ENCODE measurements around the gene CPB2.

Gene CPB2

DNA sequence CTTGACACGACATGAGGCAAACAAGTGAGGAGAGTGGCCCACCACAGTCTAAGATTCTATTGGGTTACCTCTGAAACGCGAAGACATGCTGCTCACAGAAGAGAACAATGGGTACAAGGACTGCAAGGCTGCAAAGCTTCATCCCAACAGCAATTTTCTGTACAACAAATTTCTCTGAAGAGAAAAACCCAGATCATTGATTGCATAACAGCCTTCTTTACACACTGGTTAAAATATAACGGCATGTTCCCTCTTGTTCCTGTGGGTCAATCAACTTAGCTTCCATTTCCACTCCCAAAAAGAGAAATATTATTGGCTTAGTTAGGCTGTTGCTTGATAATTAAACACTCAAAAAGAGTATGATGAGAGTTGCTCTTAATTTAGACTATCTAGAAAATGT lies at the start of gene CPB2:
TSS of gene CPB2 (minus strand) at position 166 of the 400 bp plus-strand sequence. CDS start at position 142, 24 bp downstream.
- no peak for DNase-seq

DNA sequence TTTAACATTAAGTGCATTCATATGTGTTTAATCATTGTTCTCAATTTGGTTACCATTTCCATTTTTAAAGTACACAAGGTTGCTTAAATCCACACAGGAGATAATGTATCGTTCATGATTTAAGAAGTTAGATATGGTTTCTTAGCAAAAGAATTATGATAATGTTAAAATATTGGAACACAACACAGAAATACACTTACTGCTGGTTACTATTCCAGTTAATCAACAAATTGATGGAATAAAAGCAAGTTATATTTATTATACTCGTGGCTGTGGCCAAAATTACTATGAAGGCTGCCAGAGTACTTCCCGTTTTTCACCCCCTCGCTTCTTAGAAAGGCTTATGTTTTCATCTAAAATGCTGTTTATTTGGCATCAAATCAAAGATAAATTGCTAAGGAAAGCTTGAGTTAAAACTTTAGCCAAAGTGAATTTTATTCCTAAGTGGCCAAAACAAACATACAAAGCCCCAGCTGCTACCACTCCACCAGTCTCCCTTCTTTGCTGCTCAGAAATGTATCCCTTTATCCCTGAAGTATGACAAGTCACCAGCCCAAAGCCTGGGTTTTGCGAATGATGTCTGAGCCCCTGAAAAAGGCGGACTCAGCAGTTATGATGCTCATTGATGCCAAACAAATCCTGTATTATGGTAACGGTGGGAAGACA lies 49.4 kb upstream of the CPB2 start:
- peak; percentile 72 for DNase-seq

DNA sequence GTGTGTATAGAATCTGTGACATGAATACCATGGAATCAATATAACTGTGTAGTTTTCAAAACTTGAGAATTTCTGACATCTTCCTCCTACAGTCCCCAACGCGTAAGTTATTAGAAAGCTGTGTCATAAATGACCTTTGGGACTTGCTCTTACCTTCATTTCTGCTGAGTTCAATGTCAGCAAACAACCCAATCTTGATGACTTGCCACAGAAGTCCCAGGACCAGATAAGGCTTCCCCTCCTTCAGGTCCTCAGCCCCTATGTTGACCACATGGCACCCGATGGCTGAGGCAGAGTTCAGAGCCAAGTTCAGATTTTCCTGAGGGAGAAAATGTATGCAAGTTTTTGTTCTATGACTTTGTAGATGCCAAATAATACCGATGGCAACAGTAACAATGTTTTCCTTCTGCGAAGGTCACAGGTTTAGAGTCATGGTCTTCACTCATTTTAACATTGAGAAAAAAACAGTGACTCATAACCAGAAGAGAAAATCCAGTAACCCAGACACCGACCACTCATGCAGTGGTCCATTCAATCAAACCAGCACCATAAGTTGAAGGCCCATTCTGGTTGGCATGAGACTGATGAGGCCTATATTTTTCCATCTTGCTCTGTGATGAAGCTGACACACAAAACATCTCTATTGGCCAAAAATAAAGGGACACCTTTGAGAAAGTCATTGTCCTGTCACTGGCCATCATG lies 47.9 kb upstream of the CPB2 start:
- no peak for DNase-seq

DNA sequence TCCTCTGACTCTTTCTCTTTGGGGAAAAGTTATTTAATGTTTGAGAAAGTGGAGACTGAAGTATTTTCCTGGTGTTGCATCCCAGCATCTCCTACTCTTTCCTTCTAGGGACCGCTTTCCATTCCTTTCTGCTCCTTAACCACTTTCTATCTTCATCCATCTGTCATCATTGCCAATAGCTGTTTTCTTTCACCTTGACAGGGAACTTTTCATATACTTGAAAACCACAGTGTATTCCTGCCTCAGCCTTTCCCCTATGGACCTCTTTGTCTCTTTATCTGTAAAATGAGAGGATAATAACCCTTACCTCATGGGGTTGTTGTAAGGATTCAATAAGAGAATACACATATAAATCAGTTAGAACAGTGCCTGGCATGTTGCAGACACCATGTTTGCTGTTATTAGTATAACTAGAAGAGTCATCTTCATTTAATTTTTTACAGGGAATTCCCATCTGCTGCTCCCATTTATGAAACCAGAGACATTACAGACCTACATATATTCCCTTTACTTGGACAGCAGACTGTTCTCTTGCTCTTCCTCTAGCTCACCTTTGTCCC lies 45.4 kb upstream of the CPB2 start:
- DNase-seq = no peak

DNA sequence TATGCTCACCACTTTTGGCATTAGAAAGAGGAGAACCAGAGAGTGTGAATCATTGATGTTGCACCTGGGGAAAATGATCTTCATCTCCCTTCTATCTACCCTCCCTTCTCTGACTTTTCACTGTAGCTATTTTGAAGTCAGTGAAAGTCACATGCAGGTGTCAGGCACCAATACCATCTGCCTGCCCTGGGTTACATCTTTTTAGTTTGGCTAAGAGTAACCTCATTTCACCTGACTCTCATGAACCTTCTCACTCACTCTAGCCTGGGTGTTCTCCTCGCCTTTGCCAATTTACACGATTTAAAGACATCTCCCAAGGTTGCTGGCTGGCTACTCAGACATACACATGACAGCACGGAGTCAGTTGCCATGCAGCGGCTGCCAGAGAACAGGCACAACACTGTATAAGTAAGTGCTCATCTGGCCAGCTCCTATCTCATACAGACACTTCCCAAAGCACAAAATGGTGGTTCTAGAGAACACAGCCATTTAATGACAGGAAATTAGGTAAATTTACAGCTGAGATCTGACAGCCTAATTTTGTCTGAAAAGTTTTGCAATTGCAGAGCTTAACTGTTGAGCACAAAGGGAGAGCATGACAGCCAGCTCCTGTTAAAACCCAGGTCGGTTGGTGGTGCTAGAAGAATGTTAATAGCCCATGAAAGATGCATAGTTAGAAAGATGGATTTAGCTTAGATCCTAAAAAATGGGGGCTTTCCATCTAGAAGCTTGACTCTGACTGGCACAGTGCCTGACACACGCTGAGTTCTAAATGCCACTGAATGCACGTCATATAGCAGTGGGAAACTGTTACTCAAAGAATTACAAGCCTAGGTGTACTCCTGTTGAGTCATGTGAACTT lies 44.7 kb upstream of the CPB2 start:
- DNase-seq = no peak

DNA sequence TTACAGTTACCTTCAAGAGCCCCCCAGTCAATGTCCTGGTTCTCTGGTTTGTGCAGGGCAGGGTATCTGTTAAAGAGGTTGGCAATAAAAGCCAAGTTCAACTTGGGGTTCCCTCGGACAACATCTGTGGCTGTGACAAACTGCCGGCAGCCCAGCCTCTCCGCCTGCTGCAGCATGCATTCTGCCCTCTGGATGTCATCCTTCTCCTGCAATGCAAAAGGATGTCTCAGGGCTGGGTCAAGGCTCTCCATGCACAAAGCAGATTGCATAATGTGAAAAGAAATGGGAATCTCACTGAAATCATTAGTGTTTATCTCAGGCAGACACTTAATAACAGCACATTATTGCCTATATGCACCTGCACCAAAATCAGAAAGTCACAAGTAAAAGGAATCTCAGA lies 42.1 kb upstream of the CPB2 start:
- DNase-seq = peak; percentile 86

DNA sequence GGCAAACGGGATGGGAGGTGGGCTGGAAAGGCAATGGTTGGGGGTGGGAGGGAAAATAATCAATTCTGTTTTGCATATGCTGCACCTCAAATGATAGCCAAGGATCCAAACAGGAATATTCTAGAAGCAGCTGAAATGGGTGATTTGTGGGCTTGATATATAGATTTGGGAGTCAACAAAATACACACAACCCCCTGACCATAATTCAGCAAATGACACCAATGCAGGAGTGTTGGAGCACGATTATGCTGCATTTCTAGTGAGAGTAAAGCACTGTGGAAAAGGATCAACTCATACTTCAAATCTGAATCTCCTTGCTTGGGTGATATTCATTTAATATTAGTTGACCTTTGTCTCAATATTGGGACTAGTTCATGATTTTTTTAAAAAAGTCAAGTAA lies 41.1 kb upstream of the CPB2 start:
- no peak for DNase-seq

DNA sequence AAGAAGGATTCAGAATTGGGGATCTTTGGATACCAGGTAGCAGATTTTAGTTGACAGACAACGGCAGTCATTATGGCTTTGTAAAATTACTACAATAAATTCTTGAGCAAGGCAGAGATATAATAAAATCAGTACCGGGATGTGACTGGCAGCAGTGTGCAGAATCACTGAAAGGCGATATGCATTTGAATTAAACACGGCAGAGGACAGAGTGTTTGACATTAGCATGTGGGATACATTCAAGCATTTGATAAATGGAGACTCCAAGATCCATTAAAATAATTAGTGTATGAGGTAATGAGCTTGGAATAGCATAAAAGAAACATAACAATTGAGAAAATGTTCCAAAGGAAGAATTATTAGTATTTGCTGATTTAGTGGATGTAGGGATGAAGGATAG lies 40.3 kb upstream of the CPB2 start:
- DNase-seq = no peak

- DNase-seq = peak; percentile 85
Measured at GRCh38 chr13:46143184-46143701, 38.4 kb upstream of the CPB2 start.

DNA sequence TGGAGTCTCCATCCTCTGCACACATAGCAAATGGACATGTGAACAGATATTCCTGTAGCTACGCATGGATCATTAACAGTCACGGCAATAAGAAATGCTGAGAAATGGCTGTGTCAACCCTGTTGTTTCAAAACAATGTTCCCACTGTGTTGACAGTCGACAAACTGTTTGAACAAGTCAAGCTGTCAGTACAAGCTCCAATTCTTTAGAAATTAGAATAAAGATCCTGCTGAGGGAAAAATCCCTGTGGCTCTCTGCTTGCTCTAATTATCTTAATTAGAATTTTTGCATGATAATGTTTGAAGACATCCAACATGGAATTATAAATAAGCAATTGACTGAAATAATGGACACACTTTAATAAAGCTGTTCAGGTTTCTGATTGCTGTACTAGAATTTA lies 37.9 kb upstream of the CPB2 start:
- DNase-seq = peak; percentile 64

- DNase-seq = no peak
Measured at GRCh38 chr13:46140044-46140443, 35.2 kb upstream of the CPB2 start.

DNA sequence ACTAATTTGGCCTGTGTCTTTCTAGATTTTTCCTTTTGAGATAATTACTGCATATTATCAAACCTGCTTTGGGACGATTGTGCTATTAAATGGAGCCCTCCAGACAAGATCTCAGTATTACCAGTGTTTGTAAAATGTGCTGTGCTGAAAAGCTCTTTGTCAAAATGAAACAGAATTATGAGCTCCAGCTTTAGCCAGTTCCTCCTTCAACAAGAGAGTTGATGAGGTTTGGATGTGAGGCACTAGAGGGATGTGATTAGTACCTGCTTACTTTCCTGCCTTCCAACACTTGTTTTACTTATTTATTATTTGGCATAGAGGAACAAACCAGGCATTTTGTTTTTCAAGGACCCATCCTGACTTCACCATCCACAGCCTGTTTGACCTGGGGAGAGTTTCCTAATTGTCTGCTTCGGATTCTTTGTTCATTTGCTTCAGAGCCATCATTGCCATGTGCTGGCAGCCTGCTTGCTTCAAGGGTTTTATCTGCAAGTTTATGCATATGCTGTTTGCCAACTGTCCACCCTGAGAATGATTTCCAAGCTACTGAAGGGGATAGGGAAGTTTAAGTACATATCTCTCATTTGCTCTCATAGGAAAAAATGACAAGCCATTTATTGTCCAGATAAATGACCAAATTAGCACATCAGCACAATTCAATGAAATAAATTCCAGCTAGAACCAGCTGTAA lies 32.9 kb upstream of the CPB2 start:
- peak; percentile 35 for DNase-seq

DNA sequence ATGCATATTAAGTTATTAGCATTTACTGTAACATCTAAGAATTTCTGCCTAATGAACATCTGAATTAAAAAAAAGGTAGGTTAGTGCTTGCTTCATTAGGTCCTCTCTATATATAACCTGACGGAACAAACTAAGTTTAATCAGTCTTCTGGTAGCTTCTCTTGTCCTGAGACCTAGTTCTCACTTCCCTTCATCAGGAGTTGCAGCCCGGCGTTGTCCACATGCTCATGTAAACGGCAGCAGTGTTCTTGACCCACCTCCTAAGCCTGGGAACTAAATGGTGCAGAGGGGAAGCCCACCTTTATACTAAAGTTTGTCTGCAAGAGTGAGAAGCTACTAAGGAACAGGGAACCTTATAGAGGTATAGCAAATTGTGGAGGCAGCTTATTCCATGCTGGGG lies 31.9 kb upstream of the CPB2 start:
- no peak for DNase-seq

DNA sequence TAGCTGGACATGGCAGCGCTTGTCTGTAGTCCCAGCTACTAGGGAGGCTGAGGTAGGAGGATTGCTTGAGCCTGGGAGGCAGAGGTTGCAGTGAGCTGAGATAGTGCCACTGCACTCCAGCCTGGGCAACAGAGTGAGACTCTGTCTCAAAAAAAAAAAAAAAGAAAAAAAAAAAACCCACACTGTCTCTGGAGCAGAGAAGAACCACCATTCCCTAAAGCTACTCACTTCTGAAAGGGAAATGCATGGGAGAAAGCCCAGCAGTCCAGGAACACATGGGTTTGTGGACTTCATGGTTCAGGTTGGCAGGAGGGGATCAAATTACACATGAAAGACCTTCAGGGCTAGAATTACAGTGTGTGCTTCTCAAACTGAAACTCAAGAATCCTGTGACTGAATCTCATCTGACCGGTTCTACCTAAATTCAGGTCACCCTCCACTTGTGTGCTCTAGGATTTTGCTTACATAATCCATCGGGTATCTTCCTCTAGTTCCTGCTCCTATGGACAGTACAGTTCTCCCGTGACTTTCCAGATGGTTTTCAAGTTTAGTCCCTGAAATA lies 30.2 kb upstream of the CPB2 start:
- peak; percentile 72 for DNase-seq

- no peak for DNase-seq
Measured at GRCh38 chr13:46134494-46134893, 29.7 kb upstream of the CPB2 start.

DNA sequence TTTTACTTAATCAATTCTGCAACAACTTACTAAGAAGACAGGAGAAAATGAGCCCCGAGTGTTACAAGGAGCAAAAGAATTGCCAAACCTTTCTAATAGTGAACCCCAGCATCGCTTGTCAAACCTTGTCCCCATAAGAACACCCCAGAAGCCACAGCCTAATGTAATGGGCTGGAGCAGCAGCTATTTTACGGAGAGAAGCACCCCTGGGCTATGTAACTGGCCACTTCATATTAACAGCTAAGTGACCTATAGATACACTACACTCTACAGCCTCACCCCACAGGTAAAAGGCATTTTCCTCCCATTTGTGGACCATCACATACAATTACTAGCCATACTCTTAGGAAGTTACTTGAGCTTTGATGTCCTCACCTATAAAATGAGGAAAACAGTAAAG lies 27.3 kb upstream of the CPB2 start:
- no peak for DNase-seq

DNA sequence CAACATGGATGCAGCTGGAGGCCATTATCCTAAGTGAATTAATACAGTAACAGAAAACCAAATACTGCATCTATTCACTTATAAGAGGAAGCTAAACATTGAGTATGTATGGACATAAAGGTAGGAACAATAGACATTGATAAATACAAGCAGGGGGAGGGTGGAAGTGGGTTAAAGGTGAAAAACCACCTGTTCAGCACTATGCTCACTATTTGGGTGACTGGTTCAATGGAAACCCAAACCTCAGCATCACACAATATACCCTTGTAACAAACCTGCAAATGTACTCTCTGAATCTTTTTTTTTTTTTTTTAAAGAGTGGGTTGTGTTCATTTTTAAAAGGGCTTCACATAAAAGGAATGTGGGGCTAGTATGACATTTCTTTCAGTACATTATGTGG lies 26.9 kb upstream of the CPB2 start:
- DNase-seq = no peak

GRCh38 chr13:46129955-46130618 lies 25.3 kb upstream of the CPB2 start:
- no peak for DNase-seq

- no peak for DNase-seq
Measured at GRCh38 chr13:46129124-46129523, 24.3 kb upstream of the CPB2 start.

DNA sequence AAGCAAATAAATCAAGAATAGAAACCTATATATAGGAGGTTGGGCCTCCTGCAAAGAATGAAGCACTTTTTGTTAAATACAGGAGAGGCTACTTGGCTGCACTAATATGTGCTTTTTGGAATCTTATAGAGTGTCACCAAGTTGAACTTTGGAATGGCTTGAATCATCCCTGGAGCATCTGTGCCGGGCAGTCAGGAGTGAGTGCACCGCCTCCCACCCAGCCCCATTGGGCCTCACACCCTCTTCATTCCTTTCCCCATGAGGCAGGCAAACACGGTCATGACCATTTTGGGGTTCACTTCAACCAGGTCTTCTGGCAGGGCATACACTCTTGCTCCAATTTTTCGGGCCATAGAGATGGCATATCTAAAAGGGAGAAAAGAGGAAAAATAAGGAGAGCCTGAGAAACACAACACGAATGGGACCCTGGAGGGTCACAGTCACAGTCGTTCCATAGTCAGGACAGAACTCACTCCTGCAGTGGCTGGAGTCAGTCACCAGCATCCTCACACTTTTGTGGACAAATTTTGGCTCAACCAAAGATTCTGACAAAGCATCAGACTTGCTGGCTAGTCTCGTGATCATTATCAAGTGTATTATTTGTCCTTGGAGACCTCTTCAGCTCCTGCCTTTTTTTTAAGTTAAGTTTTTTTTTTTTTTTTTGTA lies 22.7 kb upstream of the CPB2 start:
- no peak for DNase-seq
